ENCODE measurements around the gene ABR. TPM values are rescaled to one million over a fixed set of nuclear protein-coding genes. Genes with fewer than 3 reads are reported as not detected.

The ABR gene
- polyA plus RNA-seq, 2 of the 4 experiments (the other 2 are of a cell fraction): 70.9 to 73.8 TPM

DNA sequence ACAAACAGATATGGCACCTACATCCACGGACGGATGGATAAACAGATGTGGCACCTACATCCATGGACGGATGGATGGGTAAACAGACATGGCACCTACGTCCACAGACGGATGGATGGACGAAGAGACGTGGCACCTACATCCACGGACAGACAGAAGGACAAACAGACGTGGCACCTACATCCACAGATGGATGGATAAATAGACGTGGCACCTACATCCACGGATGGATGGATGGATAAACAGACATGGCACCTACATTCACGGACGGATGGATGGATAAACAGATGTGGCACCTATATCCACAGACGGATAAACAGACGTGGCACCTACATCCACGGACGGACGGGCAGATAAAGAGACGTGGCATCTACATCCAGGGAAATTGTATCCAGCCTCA is 137.3 kb downstream of the ABR start:
- Histone ChIP-seq H3K9me3 (no peaks in the 10 kb centered on the region), H3K27ac (no peak overlapping the region), H3K4me1 (no peaks in the 10 kb centered on the region), H3K4me2 (no peak overlapping the region), H3K4me3 (no peak overlapping the region)
- ATAC-seq: no peak
- TF ChIP-seq HEYL (CRISPR knock-in tag; IDR thresholded peaks at IDR 0.05) (no peak), RFX5 (IDR thresholded peaks at IDR 0.05) (no peak), NFE2L2 (conservative IDR thresholded peaks at IDR 0.05; ENCODE audit: low read length) (no peak), FOXS1 (CRISPR knock-in tag; IDR thresholded peaks at IDR 0.05) (no peak), HOXB5 (CRISPR knock-in tag; IDR thresholded peaks at IDR 0.05) (no peak), CBX8 (IDR thresholded peaks at IDR 0.05) (no peak), RCOR1 (IDR thresholded peaks at IDR 0.05; ENCODE audit: low read depth, low read length) (no peak), HES2 (IDR thresholded peaks at IDR 0.05) (no peak), MYC (IDR thresholded peaks at IDR 0.05; ENCODE audit: borderline replicate concordance, low read length) (no peak), CHD2 (IDR thresholded peaks at IDR 0.05; ENCODE audit: low read length, partially characterized antibody) (no peak), ESRRA (IDR thresholded peaks at IDR 0.05; ENCODE audit: borderline replicate concordance, low read length) (no peak), POLR2A (IDR thresholded peaks at IDR 0.05; ENCODE audit: low read length) (no peak), POLR2AphosphoS2 (conservative IDR thresholded peaks at IDR 0.05; ENCODE audit: low read length) (no peak)
- TF ChIP-seq, protein P1, sequence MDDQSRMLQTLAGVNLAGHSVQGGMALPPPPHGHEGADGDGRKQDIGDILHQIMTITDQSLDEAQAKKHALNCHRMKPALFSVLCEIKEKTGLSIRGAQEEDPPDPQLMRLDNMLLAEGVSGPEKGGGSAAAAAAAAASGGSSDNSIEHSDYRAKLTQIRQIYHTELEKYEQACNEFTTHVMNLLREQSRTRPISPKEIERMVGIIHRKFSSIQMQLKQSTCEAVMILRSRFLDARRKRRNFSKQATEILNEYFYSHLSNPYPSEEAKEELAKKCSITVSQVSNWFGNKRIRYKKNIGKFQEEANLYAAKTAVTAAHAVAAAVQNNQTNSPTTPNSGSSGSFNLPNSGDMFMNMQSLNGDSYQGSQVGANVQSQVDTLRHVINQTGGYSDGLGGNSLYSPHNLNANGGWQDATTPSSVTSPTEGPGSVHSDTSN (IDR thresholded peaks at IDR 0.05): no peak
- FAIRE-seq: no peak
- ChIA-PET POLR2A (no interaction called here), CTCF (interaction anchor here (1.0 to 10.3 kb wide), 8 partner anchors 9 to 630 kb away, joined by 3 to 102 read pairs (median 4); partner anchors contain the start of gene TIMM22)
- 90% methylated on average over 19 of the region's 19 CpGs for WGBS (ENCODE audit: missing lambda C conversion rate)
- no peak for DNase-seq (ENCODE audit: low read depth in 1 of 2, low spot score in 1 of 2)

DNA sequence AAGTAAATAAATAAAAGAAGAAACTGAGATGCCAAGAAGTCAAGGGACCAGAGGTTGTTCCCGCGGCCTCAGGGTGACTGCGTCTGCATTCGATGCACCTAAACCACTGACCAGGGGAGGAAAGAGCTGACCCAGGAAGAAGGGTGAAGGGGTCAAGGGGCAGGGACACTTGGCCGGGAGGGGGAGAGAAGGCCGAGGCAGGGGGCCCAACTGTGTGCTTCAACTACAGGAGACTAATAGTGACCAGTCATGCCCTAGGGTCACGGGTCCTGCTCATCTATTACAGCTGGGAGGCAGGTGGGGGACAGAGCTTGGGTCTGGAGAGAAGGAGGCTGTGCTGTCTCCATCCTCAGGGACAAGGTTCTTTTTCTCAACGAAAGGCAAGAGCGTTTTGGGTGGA is 138.0 kb downstream of the ABR start:
- Histone ChIP-seq H3K9me3 (no peaks in the 10 kb centered on the region), H3K4me1 (no peaks in the 10 kb centered on the region), H3K4me3 (no peak overlapping the region), H3K4me2 (no peak overlapping the region), H3K27ac (no peak overlapping the region)
- ATAC-seq (no peak), FAIRE-seq (no peak), DNase-seq (ENCODE audit: low read depth in 1 of 2, low spot score in 1 of 2) (no peak)
- CTCF ChIA-PET: interaction anchor here (0.7 to 10.3 kb wide), 7 partner anchors 10 to 629 kb away, joined by 3 to 102 read pairs (median 4); partner anchors contain the start of gene TIMM22
- 94% methylated on average over 9 of the region's 9 CpGs for WGBS (ENCODE audit: missing lambda C conversion rate)
- POLR2A ChIA-PET: no interaction called here
- TF ChIP-seq SREBF2 (IDR thresholded peaks at IDR 0.05) (no peak), ZFP36 (IDR thresholded peaks at IDR 0.05; ENCODE audit: borderline replicate concordance, partially characterized antibody) (no peak)

DNA sequence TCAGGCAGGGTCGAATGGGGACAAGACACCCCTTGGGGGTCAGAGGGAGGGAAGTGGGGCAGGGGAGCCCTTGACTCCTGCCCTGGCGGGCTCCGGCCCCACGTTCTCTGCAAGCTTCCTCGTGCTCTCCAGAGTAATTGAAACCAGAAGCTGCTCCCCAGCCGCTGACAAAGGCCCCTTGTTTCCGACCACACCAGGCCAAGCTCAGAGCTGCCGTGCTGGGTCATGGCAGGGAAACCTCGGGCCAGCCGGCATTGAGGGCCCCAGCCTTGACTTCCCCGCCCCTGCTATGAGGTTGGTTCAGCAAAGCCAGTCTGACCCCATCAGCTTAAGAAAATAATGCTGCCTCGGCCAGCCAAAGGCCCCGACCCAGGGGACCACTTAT is 139.6 kb downstream of the ABR start:
- FAIRE-seq (no peak), ATAC-seq (no peak), DNase-seq (ENCODE audit: low read depth in 1 of 2, low spot score in 1 of 2) (no peak)
- Histone ChIP-seq H3K4me3 (no peak overlapping the region), H3K27ac (no peak overlapping the region), H3K4me1 (no peaks in the 10 kb centered on the region), H3K9me3 (no peaks in the 10 kb centered on the region), H3K4me2 (no peak overlapping the region)
- ChIA-PET CTCF (interaction anchor here (0.7 to 10.3 kb wide), 6 partner anchors 8 to 245 kb away, joined by 3 to 102 read pairs (median 4); partner anchors contain the start of gene TIMM22), POLR2A (no interaction called here)
- 85% methylated on average over 13 of the region's 13 CpGs for WGBS (ENCODE audit: missing lambda C conversion rate)
- TF ChIP-seq ZNF302 (CRISPR knock-in tag; IDR thresholded peaks at IDR 0.05) (no peak), NR3C1 (IDR thresholded peaks at IDR 0.05) (no peak), TP53 (CRISPR knock-in tag; IDR thresholded peaks at IDR 0.05) (no peak), POLR2AphosphoS2 (conservative IDR thresholded peaks at IDR 0.05; ENCODE audit: low read length) (no peak), FOXS1 (CRISPR knock-in tag; IDR thresholded peaks at IDR 0.05) (no peak), ZSCAN20 (CRISPR knock-in tag; IDR thresholded peaks at IDR 0.05) (no peak), CHD2 (IDR thresholded peaks at IDR 0.05; ENCODE audit: low read length, partially characterized antibody) (no peak), HOXA7 (CRISPR knock-in tag; IDR thresholded peaks at IDR 0.05) (no peak), CBX8 (IDR thresholded peaks at IDR 0.05) (no peak), MYC (IDR thresholded peaks at IDR 0.05; ENCODE audit: borderline replicate concordance, low read length) (no peak), SMC3 (IDR thresholded peaks at IDR 0.05) (no peak), GATA3 (IDR thresholded peaks at IDR 0.05; ENCODE audit: borderline replicate concordance) (no peak), MAZ (IDR thresholded peaks at IDR 0.05; ENCODE audit: borderline replicate concordance, low read depth, low read length) (no peak), CEBPB (IDR thresholded peaks at IDR 0.05) (no peak), CHD4 (IDR thresholded peaks at IDR 0.05; ENCODE audit: borderline replicate concordance) (no peak)
- TF ChIP-seq, protein P2, sequence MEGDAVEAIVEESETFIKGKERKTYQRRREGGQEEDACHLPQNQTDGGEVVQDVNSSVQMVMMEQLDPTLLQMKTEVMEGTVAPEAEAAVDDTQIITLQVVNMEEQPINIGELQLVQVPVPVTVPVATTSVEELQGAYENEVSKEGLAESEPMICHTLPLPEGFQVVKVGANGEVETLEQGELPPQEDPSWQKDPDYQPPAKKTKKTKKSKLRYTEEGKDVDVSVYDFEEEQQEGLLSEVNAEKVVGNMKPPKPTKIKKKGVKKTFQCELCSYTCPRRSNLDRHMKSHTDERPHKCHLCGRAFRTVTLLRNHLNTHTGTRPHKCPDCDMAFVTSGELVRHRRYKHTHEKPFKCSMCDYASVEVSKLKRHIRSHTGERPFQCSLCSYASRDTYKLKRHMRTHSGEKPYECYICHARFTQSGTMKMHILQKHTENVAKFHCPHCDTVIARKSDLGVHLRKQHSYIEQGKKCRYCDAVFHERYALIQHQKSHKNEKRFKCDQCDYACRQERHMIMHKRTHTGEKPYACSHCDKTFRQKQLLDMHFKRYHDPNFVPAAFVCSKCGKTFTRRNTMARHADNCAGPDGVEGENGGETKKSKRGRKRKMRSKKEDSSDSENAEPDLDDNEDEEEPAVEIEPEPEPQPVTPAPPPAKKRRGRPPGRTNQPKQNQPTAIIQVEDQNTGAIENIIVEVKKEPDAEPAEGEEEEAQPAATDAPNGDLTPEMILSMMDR (IDR thresholded peaks at IDR 0.05): no peak
- TF ChIP-seq, protein P3, sequence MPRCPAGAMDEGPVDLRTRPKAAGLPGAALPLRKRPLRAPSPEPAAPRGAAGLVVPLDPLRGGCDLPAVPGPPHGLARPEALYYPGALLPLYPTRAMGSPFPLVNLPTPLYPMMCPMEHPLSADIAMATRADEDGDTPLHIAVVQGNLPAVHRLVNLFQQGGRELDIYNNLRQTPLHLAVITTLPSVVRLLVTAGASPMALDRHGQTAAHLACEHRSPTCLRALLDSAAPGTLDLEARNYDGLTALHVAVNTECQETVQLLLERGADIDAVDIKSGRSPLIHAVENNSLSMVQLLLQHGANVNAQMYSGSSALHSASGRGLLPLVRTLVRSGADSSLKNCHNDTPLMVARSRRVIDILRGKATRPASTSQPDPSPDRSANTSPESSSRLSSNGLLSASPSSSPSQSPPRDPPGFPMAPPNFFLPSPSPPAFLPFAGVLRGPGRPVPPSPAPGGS (IDR thresholded peaks at IDR 0.05): no peak
